ENCODE data around the gene PARG.
"Not testable (repeated sequence)": the region's sequence is repeated elsewhere in the genome, so short reads cannot be mapped to it uniquely, and the experiment has no call there.

Gene PARG

GRCh38 chr10:49844775-49845595, 96.8 kb downstream of the PARG start:
- TF ChIP-seq CTCF (IDR thresholded peaks at IDR 0.05; ENCODE audit: control extremely low read depth, extremely low read depth, low read depth, missing control alignments) = no peak
- ChIA-PET CTCF (no interaction called here), POLR2A (no interaction called here)
- no peak for DNase-seq (ENCODE audit: extremely low spot score)

- CTCF ChIA-PET = interaction anchor here (1.8 kb wide), 1 partner anchor 11 kb away, joined by 4 read pairs; no protein-coding TSS in a partner anchor
- POLR2A ChIA-PET; DNase-seq (ENCODE audit: extremely low spot score): not testable (repeated sequence)
These were observed 99.5 kb downstream of the PARG start for GRCh38 chr10:49842333-49842628.

- POLR2A ChIA-PET = no interaction called here
- TF ChIP-seq CTCF (IDR thresholded peaks at IDR 0.05; ENCODE audit: control extremely low read depth, extremely low read depth, low read depth, missing control alignments) = no peak
- DNase-seq (ENCODE audit: extremely low spot score) = no peak
- CTCF ChIA-PET = interaction anchor here (1.8 kb wide), 1 partner anchor 10 kb away, joined by 4 read pairs; no protein-coding TSS in a partner anchor
These were observed 100.1 kb downstream of the PARG start for GRCh38 chr10:49841615-49842332.

- ChIA-PET POLR2A (no interaction called here), CTCF (no interaction called here)
- no peak for TF ChIP-seq CTCF (IDR thresholded peaks at IDR 0.05; ENCODE audit: control extremely low read depth, extremely low read depth, low read depth, missing control alignments)
- no peak for DNase-seq (ENCODE audit: extremely low spot score)
These were observed 104.1 kb downstream of the PARG start for GRCh38 chr10:49837685-49838084.

GRCh38 chr10:49837051-49837478, 104.8 kb downstream of the PARG start:
- ChIA-PET POLR2A (no interaction called here), CTCF (no interaction called here)
- TF ChIP-seq CTCF (IDR thresholded peaks at IDR 0.05; ENCODE audit: control extremely low read depth, extremely low read depth, low read depth, missing control alignments) = no peak
- no peak for DNase-seq (ENCODE audit: extremely low spot score)

GRCh38 chr10:49834976-49835375, 106.9 kb downstream of the PARG start:
- POLR2A ChIA-PET = no interaction called here
- TF ChIP-seq CTCF (IDR thresholded peaks at IDR 0.05; ENCODE audit: control extremely low read depth, extremely low read depth, low read depth, missing control alignments) = no peak
- CTCF ChIA-PET = no interaction called here
- no peak for DNase-seq (ENCODE audit: extremely low spot score)

GRCh38 chr10:49834201-49834600, 107.6 kb downstream of the PARG start:
- CTCF ChIA-PET = no interaction called here
- no peak for DNase-seq (ENCODE audit: extremely low spot score)
- TF ChIP-seq CTCF (IDR thresholded peaks at IDR 0.05; ENCODE audit: control extremely low read depth, extremely low read depth, low read depth, missing control alignments) = no peak
- POLR2A ChIA-PET = no interaction called here
